Adrenal gland (tissue), 5 donors: ENCODE data around the gene XYLT1.

ENCODE experiments used
- POLR2A ChIP-seq, 2 donors: fragments of 450-650 bp; IDR thresholded peaks; one replicate each; pipeline ENCODE4 v1.6.1; 2017; ENCODE audit warnings: antibody characterized with exemption in 2 of 2, mild to moderate bottlenecking in 2 of 2, moderate library complexity in 1 of 2
- TF ChIP-seq, protein P1 (sequence below), 6 experiments: fragments of 450-650 bp in 4 of 6; fragments of 200-600 bp in 2 of 6; sonication (generic) in 1 of 6; IDR thresholded peaks; 1 replicate in 5 of 6; 2 replicates in 1 of 6; pipeline versions ENCODE4 v1.5.1 to v1.8.0; 2016 to 2021; ENCODE audit warnings: antibody characterized with exemption in 6 of 6, mild to moderate bottlenecking in 2 of 6, moderate library complexity in 1 of 6
- donor health status: DM: no; HTN: no; CAD: no.

DNA sequence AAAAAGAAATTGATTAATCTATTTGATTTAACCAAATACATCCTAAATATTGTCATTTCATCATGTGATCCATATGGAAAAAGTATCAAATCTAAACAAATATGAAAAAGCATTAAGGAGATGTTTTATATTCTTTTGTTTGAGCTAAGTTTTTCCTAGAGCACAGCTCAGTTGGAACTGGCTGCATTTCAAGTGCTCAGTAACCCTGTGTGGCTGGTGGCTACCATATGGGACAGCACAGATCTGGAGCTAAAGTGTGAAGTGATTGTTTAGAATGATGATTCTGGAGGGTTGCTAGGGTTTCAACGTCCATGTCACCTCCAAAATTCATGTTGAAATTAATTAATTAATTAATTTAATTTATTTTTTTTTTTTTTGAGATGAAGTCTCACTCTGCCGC, 137.5 kb downstream of the XYLT1 start:
- no peak for TF ChIP-seq POLR2A (IDR thresholded peaks at IDR 0.05)
- TF ChIP-seq, protein P1, sequence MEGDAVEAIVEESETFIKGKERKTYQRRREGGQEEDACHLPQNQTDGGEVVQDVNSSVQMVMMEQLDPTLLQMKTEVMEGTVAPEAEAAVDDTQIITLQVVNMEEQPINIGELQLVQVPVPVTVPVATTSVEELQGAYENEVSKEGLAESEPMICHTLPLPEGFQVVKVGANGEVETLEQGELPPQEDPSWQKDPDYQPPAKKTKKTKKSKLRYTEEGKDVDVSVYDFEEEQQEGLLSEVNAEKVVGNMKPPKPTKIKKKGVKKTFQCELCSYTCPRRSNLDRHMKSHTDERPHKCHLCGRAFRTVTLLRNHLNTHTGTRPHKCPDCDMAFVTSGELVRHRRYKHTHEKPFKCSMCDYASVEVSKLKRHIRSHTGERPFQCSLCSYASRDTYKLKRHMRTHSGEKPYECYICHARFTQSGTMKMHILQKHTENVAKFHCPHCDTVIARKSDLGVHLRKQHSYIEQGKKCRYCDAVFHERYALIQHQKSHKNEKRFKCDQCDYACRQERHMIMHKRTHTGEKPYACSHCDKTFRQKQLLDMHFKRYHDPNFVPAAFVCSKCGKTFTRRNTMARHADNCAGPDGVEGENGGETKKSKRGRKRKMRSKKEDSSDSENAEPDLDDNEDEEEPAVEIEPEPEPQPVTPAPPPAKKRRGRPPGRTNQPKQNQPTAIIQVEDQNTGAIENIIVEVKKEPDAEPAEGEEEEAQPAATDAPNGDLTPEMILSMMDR (IDR thresholded peaks at IDR 0.05) = no peak
